Measurements from ENCODE around the gene NDUFS6.

GRCh38 chr5:1799110-1799601 lies 2.1 kb upstream of the NDUFS6 start:
- TF ChIP-seq, protein P1, sequence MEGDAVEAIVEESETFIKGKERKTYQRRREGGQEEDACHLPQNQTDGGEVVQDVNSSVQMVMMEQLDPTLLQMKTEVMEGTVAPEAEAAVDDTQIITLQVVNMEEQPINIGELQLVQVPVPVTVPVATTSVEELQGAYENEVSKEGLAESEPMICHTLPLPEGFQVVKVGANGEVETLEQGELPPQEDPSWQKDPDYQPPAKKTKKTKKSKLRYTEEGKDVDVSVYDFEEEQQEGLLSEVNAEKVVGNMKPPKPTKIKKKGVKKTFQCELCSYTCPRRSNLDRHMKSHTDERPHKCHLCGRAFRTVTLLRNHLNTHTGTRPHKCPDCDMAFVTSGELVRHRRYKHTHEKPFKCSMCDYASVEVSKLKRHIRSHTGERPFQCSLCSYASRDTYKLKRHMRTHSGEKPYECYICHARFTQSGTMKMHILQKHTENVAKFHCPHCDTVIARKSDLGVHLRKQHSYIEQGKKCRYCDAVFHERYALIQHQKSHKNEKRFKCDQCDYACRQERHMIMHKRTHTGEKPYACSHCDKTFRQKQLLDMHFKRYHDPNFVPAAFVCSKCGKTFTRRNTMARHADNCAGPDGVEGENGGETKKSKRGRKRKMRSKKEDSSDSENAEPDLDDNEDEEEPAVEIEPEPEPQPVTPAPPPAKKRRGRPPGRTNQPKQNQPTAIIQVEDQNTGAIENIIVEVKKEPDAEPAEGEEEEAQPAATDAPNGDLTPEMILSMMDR (IDR thresholded peaks at IDR 0.05; ENCODE audit: low read length) = no peak
- TF ChIP-seq EZH2 (IDR thresholded peaks at IDR 0.05; ENCODE audit: borderline replicate concordance, low read length) = no peak
